Uterus (tissue), 2 donors: Measurements from ENCODE around the gene MRPL19.

Experiments
- POLR2A ChIP-seq, 2 donors: fragments of 450-650 bp; IDR thresholded peaks; one replicate each; pipeline ENCODE4 v1.6.1; 2016; ENCODE audit warnings: antibody characterized with exemption in 2 of 2, mild to moderate bottlenecking in 1 of 2, moderate library complexity in 1 of 2
- TF ChIP-seq, protein P1 (sequence below), 4 experiments: fragments of 200-600 bp in 2 of 4; fragments of 450-650 bp in 2 of 4; sonication (generic) in 2 of 4; IDR thresholded peaks; one replicate each; pipeline ENCODE4 v1.5.1; 2016 to 2019; ENCODE audit warnings: antibody characterized with exemption in 4 of 4, mild to moderate bottlenecking in 2 of 4, moderate library complexity in 1 of 4

DNA sequence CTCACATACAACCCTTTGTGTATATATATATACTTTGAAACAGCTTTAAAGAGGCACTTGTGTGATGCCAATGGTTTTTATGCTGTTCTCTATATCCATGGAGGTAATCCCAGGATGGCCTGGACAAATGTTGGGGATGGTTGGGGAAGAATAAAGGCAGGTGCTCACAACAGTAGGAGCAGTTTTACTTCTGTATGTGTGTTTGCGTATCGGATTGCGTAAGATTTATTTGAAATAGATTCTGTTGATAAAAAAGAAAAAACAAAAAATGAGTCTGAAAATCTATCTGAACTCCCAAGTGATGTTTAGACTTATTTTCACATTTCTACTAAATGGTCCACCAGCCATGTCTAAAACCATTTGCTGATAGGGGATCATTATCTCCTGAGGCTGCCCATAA is 29.3 kb downstream of the MRPL19 start:
- TF ChIP-seq, protein P1, sequence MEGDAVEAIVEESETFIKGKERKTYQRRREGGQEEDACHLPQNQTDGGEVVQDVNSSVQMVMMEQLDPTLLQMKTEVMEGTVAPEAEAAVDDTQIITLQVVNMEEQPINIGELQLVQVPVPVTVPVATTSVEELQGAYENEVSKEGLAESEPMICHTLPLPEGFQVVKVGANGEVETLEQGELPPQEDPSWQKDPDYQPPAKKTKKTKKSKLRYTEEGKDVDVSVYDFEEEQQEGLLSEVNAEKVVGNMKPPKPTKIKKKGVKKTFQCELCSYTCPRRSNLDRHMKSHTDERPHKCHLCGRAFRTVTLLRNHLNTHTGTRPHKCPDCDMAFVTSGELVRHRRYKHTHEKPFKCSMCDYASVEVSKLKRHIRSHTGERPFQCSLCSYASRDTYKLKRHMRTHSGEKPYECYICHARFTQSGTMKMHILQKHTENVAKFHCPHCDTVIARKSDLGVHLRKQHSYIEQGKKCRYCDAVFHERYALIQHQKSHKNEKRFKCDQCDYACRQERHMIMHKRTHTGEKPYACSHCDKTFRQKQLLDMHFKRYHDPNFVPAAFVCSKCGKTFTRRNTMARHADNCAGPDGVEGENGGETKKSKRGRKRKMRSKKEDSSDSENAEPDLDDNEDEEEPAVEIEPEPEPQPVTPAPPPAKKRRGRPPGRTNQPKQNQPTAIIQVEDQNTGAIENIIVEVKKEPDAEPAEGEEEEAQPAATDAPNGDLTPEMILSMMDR (IDR thresholded peaks at IDR 0.05), result no peak
- no peak for TF ChIP-seq POLR2A (IDR thresholded peaks at IDR 0.05)
